ENCODE data around the gene NIPAL1.

NIPAL1 gene

DNA sequence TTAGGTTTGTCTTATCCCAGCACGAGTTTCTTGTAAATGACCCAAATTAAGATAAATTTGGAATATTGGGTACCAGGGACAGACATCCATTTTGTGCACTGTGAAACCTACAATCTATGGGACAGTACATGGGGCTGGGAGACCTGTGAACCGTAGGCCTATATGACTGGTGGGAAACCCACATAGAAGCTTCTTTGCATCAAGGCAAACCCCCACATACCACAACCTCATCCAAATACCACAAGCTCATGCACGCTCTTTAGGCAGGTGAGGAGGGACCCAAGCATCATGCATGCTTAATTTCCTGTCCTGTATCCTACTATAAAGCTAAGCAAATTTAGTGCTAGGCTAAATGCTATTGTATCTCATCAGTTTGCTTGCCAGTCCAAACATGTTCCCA, 47.8 kb downstream of the NIPAL1 start:
- DNase-seq, result no peak

GRCh38 chr4:48065587-48066052, 49.0 kb downstream of the NIPAL1 start:
- no peak for DNase-seq

GRCh38 chr4:48067536-48067935, 51.0 kb downstream of the NIPAL1 start:
- no peak for DNase-seq

DNA sequence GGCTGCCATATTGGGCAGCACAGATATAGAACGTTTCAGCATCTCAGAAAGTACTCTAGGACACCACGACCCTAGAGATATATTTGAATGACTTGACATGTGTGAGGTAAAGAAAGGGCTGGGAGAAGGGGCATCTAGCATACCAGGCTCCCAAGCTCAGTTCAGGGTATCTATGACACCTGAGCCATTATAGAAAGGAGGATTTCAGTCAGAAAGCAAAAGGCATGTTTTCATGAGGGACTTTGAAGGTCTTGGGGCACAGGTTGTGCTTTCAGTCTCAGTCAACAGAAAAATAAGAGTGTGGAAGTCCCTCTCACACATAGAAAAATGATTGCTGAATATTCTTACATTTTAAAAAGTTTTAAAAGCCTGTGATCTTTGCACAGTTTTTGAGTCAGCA, 51.6 kb downstream of the NIPAL1 start:
- DNase-seq, result no peak

DNA sequence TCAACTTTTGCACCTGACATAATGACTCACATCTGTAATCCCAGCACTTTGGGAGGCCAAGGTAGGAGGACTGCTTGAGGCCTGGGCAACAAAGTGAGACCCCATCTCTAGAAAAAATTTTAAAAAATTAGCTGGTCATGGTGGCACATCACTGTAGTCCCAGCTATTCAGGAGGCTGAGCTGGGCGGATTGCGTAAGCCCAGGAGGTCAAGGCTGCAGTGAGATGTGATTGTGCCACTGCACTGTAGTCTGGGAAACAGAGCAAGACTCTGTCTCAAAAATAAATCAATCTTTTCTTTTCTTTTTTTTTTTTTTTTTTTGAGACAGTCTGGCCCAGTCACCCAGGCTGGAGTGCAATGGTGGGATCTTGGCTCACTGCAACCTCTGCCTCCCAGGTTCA, 52.5 kb downstream of the NIPAL1 start:
- no peak for DNase-seq

- DNase-seq, result no peak
Measured at GRCh38 chr4:48071191-48071590, 54.6 kb downstream of the NIPAL1 start.

- DNase-seq, result no peak
Measured at GRCh38 chr4:48073567-48074103, 57.1 kb downstream of the NIPAL1 start.

GRCh38 chr4:48074657-48075056, 58.1 kb downstream of the NIPAL1 start:
- no peak for DNase-seq

DNA sequence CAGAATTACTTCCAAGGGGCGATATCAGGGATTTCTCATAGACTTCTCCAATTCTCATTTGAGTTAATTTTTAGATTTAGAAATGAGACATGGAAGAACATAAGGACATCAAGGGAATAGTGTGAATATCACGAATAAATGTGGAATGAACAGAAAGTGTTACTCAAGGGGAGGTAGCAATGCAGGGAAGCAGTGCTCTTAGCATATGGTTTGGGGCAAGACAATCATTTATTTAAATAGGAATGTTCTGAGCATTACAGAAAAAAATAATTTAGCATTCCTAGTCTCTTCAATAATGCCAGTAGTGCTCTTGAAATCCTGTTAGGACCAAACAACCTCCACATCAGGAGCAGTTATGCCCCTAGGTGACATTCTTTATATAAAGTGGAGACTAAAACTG, 61.9 kb downstream of the NIPAL1 start:
- no peak for DNase-seq

GRCh38 chr4:48078862-48079655, 62.5 kb downstream of the NIPAL1 start:
- no peak for DNase-seq

DNA sequence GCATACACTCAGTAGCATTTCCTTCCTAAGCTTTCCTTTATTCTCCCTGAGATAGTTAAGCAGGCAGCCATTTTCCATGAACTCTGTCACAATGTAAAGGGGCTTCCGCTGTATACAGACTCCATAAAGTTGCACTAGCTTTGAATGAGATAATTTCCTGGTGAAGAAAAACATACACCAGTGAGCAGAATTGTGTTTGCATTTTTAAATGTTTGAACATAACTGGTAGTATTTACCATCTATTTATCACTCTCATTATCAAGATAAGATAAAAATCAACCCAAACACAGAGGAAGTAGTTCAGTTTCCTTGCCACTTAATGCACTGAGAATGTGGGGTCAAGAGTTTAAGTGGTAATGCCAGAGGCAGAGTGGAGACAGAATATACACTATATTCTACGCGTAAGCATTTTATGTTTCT, 63.4 kb downstream of the NIPAL1 start:
- DNase-seq, result no peak

DNA sequence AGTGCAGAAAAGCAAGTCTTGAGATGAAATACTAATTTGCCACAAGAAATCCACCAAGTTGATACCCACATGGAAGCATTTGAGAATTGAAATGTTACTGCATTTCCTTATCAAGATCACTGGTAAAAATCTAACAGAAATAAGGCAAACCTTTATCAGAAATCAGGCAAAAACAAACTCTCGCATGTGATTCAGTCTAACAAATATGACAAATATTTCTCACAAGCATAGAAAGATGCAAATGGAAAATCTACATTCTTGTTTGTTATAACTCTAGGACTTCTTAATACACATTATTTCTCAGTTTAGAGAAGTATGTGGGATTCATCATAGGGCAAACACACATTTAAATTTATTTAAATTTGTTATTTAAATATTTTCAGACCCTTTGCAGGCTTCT, 64.6 kb downstream of the NIPAL1 start:
- DNase-seq, result no peak

DNA sequence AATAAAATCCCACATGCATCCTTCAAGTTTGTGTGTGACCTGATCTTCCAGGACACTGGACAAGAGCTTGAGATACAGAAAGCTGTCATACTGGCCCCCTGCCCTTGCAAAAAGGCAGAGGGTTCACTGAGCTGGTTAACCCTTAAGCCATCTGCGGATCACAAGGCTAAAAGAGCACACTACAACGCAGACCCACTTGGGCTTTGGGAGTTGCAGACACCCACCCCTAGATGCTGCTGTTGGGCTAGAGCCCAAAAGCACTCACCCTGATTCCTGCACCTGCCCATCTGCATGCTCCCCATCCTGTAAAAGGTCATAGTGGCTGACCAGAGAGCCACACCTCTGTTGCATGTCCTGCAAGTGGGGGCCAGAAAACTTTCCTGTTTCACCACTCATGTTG, 66.4 kb downstream of the NIPAL1 start:
- DNase-seq, result no peak

GRCh38 chr4:48085821-48086589, 69.4 kb downstream of the NIPAL1 start:
- DNase-seq, result no peak

All from amygdala (tissue), 56 donors.